ENCODE results near the gene OSGIN1.
"Not testable (repeated sequence)": the region's sequence is repeated elsewhere in the genome, so short reads cannot be mapped to it uniquely, and the experiment has no call there.

OSGIN1 gene

GRCh38 chr16:83926726-83927397, 26.2 kb upstream of the OSGIN1 start:
- DNase-seq: peak; percentile 52

GRCh38 chr16:83928341-83929055, 24.5 kb upstream of the OSGIN1 start:
- no peak for DNase-seq

GRCh38 chr16:83929811-83930555, 23.1 kb upstream of the OSGIN1 start:
- DNase-seq: no peak

GRCh38 chr16:83930730-83931500, 22.1 kb upstream of the OSGIN1 start:
- DNase-seq: no peak

GRCh38 chr16:83931556-83931955, 21.5 kb upstream of the OSGIN1 start:
- DNase-seq: no peak

- DNase-seq: no peak
These were observed 20.7 kb upstream of the OSGIN1 start for GRCh38 chr16:83932304-83932703.

GRCh38 chr16:83932955-83933673, 19.9 kb upstream of the OSGIN1 start:
- no peak for DNase-seq

- DNase-seq: no peak
These were observed 19.0 kb upstream of the OSGIN1 start for GRCh38 chr16:83933885-83934683.

- DNase-seq: no peak
These were observed 18.4 kb upstream of the OSGIN1 start for GRCh38 chr16:83934684-83934977.

- DNase-seq: no peak
These were observed 17.8 kb upstream of the OSGIN1 start for GRCh38 chr16:83935005-83935857.

GRCh38 chr16:83935858-83936255, 17.2 kb upstream of the OSGIN1 start:
- DNase-seq: no peak

- DNase-seq: no peak
These were observed 16.4 kb upstream of the OSGIN1 start for GRCh38 chr16:83936581-83937165.

- DNase-seq: no peak
These were observed 15.8 kb upstream of the OSGIN1 start for GRCh38 chr16:83937267-83937666.

- no peak for DNase-seq
These were observed 14.8 kb upstream of the OSGIN1 start for GRCh38 chr16:83937922-83938885.

- no peak for DNase-seq
These were observed 13.7 kb upstream of the OSGIN1 start for GRCh38 chr16:83939266-83939855.

GRCh38 chr16:83940119-83940518, 12.9 kb upstream of the OSGIN1 start:
- DNase-seq: no peak

GRCh38 chr16:83940630-83941378, 12.2 kb upstream of the OSGIN1 start:
- DNase-seq: no peak

- not testable (repeated sequence) for DNase-seq
These were observed 11.5 kb upstream of the OSGIN1 start for GRCh38 chr16:83941546-83941945.

All from activated CD4-positive, alpha-beta T cell treated with anti-CD3 and anti-CD28 coated beads, Interleukin-2, amount 50 U/mL, for 16 hours (primary cell).